Stimulated activated CD4-positive, alpha-beta T cell treated with anti-CD3 and anti-CD28 coated beads, TNF-alpha, amount 100 ng/mL, for 24 hours (primary cell): ENCODE measurements around the gene ACSBG1.

ENCODE experiments used
- DNase-seq, 3 experiments: peaks; one replicate each; pipeline ENCODE4 v3.0.0-alpha.2; 2020; ENCODE audit warnings: low read depth in 3 of 3

ACSBG1 gene

DNA sequence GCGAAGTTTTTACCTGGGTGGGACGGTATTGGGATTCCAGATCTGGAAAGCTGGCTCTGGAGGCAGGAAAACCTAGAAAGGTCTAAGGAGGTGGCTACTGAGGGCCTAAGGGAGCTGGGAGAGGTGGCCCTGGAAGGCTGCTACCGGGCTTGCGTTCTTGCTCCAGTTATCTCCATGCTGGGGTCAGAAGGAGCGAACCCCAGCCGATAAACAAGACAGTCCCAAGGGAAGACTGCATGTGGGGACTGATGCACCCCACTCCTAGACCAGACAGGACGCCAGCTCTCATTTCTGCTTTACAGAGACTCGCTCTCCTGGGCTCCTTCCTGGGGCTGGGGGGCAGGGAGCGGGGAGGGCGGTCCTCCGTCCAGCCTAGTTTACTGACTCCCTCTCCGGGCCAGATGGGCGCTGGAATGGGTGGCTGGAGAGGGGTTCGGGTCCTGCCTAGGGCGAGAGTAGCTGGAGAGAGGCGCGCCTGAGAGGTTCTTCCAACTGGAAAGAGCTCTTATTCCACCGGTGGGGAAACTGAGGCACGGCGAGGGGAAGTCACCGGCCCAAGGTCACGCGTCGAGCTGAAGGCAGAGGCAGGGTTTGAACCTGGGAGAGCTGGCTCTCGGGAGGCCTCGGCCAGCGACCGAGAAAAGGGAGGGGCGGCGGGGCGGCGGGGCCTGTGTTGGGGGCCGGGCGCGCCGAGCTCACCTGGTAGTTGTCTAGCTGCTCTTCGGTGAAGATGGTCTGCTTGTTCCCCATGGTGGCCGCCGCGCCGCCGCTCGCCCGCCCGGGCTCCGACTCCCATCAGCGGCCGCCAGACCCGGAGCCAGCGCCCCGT is 103.7 kb downstream of the ACSBG1 start:
- DNase-seq: peak in 1 of 3 experiments; percentile 40

DNA sequence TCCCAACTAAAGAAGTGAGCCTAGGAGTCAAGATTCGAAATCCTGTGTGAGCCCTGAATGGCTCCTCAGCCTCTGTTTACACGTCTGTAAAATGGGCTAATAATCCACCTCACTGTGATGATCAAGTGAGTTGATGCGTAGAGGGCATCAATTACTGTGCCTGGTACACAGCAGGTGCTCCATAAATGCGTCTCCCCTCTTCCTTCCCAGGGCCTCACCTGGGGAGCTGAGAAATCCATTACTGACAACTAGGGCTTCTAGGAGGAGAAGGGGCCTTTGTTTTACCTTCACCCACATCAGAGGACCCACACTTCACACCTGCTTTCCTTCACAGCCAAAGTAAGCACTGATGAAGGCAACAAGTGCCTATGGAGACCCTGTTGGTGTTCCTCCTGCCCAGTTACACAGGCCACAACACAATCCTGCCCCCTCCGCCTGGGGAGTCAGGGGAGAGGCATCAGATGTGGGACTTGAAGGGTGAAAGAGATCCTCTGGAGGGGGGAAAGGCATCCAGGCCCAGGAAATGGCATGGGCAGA is 104.5 kb downstream of the ACSBG1 start:
- no peak for DNase-seq

DNA sequence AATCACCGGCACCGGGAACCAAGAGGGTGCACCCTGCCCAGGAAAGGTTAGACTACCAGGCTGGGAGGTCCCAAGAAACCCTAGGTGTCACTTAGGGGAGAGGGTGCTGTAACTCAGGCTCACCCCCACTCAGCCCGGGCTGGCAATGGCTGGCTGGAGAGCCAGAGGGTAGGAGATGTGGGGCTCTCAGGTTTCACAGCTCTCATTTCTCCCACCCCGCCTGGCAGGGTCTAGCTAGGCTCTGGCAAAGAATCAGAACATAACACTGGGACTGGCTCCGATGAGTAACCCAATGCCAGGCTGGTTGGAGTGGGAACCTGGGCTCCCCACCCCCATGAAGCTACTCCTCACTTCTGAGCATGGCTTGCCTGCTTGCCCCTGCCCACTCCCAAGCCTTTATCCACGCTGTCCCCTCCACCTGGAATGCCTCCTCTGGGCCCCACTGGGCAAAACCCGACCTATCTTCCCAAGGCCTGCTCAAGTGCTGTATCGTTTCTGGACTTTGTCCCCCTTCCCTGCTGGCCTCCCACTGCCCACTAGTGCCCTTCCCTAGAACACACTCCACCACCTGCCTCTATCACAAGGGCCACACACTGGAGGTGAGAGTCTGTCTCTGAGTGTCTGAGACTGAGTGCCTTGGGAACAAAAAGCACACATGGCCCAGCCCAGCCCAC is 105.2 kb downstream of the ACSBG1 start:
- DNase-seq: no peak

DNA sequence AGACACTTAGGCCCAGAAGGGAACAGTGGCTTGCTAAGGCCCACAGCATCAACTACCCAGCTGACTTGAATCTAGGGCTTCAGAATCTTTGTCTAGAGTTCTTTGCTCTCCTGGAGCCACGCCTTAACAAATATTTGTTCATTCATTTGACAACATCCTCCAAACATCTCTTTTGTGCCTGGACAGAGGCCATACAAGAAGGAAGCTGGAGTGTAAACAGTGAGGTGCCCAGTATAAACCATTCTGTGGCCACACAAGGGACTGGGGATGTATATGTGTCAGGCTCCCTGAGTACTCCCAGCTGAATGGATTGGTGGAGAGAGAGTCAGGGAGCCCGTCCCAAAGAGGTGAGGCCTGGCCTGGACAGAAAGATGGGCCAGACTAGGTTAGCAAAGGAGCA is 106.5 kb downstream of the ACSBG1 start:
- no peak for DNase-seq

DNA sequence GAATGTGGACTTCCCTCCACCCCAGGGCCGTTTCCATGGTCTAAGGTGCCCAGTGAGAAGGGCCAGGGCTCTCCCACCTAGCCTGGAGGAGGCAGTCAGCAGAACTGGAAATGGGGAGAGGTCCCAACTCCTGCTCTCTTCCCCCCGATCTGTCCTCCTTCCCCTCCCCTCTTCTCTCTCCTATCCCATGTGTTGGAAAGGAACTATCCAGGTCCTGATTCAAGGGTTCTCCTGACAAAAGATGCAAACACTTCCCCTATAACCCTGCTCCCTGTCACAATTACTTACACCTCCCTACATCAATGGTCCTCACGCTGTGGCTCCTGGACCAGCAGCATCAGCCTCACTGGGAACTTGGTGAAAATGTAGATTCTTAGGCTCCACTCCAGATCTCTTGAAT is 109.1 kb downstream of the ACSBG1 start:
- DNase-seq: no peak

DNA sequence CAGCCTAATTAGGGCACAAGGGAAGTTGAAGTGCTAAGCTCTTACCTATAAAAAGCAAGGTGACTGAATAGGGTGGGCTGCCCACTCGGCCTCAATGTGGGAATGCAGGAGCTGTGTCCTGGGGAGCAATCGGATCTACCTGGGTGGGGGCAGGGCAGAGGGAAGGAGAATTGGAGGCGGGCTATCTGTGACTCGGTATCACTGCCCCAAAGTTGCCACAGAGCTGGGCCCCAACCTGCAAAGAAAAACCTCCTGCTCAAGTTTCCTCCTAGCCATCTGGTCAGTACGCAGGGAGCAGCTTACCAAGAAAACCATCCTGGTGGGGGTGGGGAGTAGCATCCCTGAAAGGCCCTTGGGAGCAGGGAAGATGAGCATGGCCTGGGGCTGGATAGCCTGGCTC is 113.8 kb downstream of the ACSBG1 start:
- no peak for DNase-seq
